ENCODE results near the gene UGT1A8. TPM values are rescaled to one million over a fixed set of nuclear protein-coding genes. Genes with fewer than 3 reads are reported as not detected.

The UGT1A8 gene
- total RNA-seq, 1 experiment from 2014 or later: not detected

DNA sequence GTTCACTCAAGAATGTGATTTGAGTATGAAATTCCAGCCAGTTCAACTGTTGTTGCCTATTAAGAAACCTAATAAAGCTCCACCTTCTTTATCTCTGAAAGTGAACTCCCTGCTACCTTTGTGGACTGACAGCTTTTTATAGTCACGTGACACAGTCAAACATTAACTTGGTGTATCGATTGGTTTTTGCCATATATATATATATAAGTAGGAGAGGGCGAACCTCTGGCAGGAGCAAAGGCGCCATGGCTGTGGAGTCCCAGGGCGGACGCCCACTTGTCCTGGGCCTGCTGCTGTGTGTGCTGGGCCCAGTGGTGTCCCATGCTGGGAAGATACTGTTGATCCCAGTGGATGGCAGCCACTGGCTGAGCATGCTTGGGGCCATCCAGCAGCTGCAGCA, 142.6 kb downstream of the UGT1A8 start, which contains the start of gene UGT1A1:
TSS of gene UGT1A1 (plus strand) at position 228 of the 400 bp plus-strand sequence. CDS start at position 246, 18 bp downstream.
- Histone ChIP-seq H2AFZ (ENCODE audit: low read depth, low read length, poor library complexity, severe bottlenecking) (no peak within 1 kb of the TSS), H3K9me3 (ENCODE audit: control insufficient read depth in 1 of 2, insufficient read depth in 1 of 2, low read depth in 1 of 2, low read length in 2 of 2) (no peaks in the 10 kb centered on the region), H3K36me3 (ENCODE audit: control insufficient read depth in 1 of 2, insufficient read depth in 2 of 2, low read length in 2 of 2) (no peaks in the 10 kb centered on the region), H3K4me2 (ENCODE audit: low read length) (no peak within 1 kb of the TSS), H3K27ac (ENCODE audit: low read depth, low read length) (no peak within 1 kb of the TSS), H4K20me1 (ENCODE audit: insufficient read depth) (no peaks in the 10 kb centered on the region), H3K79me2 (ENCODE audit: insufficient read depth, low read length) (no peaks in the 10 kb centered on the region), H3K27me3 (ENCODE audit: insufficient read depth, low read length) (no peaks in the 10 kb centered on the region), H3K4me1 (ENCODE audit: control insufficient read depth in 1 of 2, insufficient read depth in 2 of 2, low read length in 2 of 2) (peaks cover 0 to 10% of the 10 kb centered on the region in 2 experiments; a peak in 2 of 4 replicates), H3K4me3 (replicated peaks in 1 of 2; ENCODE audit: low read depth in 1 of 2, low read length in 2 of 2) (no peak within 1 kb of the TSS), H3K9ac (ENCODE audit: low read length) (no peak within 1 kb of the TSS), H3K9me2 (ENCODE audit: insufficient read depth) (no peaks in the 10 kb centered on the region)
- no peak for TF ChIP-seq SIN3A (IDR thresholded peaks at IDR 0.05; ENCODE audit: low read depth)
- TF ChIP-seq, protein P1, sequence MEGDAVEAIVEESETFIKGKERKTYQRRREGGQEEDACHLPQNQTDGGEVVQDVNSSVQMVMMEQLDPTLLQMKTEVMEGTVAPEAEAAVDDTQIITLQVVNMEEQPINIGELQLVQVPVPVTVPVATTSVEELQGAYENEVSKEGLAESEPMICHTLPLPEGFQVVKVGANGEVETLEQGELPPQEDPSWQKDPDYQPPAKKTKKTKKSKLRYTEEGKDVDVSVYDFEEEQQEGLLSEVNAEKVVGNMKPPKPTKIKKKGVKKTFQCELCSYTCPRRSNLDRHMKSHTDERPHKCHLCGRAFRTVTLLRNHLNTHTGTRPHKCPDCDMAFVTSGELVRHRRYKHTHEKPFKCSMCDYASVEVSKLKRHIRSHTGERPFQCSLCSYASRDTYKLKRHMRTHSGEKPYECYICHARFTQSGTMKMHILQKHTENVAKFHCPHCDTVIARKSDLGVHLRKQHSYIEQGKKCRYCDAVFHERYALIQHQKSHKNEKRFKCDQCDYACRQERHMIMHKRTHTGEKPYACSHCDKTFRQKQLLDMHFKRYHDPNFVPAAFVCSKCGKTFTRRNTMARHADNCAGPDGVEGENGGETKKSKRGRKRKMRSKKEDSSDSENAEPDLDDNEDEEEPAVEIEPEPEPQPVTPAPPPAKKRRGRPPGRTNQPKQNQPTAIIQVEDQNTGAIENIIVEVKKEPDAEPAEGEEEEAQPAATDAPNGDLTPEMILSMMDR (IDR thresholded peaks at IDR 0.05 in 2 of 3, conservative IDR thresholded peaks at IDR 0.05 in 1 of 3; ENCODE audit: borderline replicate concordance in 1 of 3, insufficient read depth in 1 of 3, low read depth in 2 of 3, low read length in 2 of 3): no peak
- TF ChIP-seq, protein P2, sequence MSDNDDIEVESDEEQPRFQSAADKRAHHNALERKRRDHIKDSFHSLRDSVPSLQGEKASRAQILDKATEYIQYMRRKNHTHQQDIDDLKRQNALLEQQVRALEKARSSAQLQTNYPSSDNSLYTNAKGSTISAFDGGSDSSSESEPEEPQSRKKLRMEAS (IDR thresholded peaks at IDR 0.05): no peak
- no peak for TF ChIP-seq YY1 (IDR thresholded peaks at IDR 0.05; ENCODE audit: extremely low read depth, insufficient replicate concordance, low read depth, low read length)
- TF ChIP-seq, protein P3, sequence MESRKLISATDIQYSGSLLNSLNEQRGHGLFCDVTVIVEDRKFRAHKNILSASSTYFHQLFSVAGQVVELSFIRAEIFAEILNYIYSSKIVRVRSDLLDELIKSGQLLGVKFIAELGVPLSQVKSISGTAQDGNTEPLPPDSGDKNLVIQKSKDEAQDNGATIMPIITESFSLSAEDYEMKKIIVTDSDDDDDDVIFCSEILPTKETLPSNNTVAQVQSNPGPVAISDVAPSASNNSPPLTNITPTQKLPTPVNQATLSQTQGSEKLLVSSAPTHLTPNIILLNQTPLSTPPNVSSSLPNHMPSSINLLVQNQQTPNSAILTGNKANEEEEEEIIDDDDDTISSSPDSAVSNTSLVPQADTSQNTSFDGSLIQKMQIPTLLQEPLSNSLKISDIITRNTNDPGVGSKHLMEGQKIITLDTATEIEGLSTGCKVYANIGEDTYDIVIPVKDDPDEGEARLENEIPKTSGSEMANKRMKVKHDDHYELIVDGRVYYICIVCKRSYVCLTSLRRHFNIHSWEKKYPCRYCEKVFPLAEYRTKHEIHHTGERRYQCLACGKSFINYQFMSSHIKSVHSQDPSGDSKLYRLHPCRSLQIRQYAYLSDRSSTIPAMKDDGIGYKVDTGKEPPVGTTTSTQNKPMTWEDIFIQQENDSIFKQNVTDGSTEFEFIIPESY (IDR thresholded peaks at IDR 0.05; ENCODE audit: extremely low read depth, insufficient replicate concordance, low read length): no peak
- no peak for TF ChIP-seq RAD21 (IDR thresholded peaks at IDR 0.05; ENCODE audit: low read depth)
- no peak for TF ChIP-seq ELF1 (IDR thresholded peaks at IDR 0.05; ENCODE audit: borderline replicate concordance, low read depth)
- no peak for TF ChIP-seq ZFX (IDR thresholded peaks at IDR 0.05)
- no peak for TF ChIP-seq TCF7L2 (IDR thresholded peaks at IDR 0.05; ENCODE audit: borderline replicate concordance, extremely low read depth, insufficient read depth, insufficient read length)
- no peak for TF ChIP-seq ZNF274 (IDR thresholded peaks at IDR 0.05; ENCODE audit: low read depth, low read length)
- TF ChIP-seq EZH2 (IDR thresholded peaks at IDR 0.05): no peak
- no peak for TF ChIP-seq EGR1 (IDR thresholded peaks at IDR 0.05; ENCODE audit: low read depth)
- TF ChIP-seq EZH2phosphoT487 (IDR thresholded peaks at IDR 0.05; ENCODE audit: borderline replicate concordance): no peak
- no peak for TF ChIP-seq POLR2A (IDR thresholded peaks at IDR 0.05; ENCODE audit: borderline replicate concordance, extremely low read depth, insufficient read depth, insufficient read length)
- POLR2A ChIA-PET: no interaction called here
- intact Hi-C loops (cut with micrococcal nuclease): no loop called here
- RAD21 ChIA-PET (ENCODE audit: low non-redundant PET in 1 of 2, low total read pairs in 2 of 2, uncharacterized antibody in 2 of 2, unreplicated experiment in 2 of 2): no interaction called here
- no TSS peak for BruUV-seq (replicated peaks)
- ATAC-seq (no peak), DNase-seq (ENCODE audit: low read depth, low spot score) (no peak)
- CTCF ChIA-PET: no interaction called here
